Activated gamma-delta T cell treated with Interleukin-2 at 50 U/mL for 16 hours (primary cell): ENCODE data around the gene CDYL.

Source experiments
- DNase-seq: peaks from one replicate; pipeline ENCODE4 v3.0.0-alpha.2; 2020

The CDYL gene, protein sequence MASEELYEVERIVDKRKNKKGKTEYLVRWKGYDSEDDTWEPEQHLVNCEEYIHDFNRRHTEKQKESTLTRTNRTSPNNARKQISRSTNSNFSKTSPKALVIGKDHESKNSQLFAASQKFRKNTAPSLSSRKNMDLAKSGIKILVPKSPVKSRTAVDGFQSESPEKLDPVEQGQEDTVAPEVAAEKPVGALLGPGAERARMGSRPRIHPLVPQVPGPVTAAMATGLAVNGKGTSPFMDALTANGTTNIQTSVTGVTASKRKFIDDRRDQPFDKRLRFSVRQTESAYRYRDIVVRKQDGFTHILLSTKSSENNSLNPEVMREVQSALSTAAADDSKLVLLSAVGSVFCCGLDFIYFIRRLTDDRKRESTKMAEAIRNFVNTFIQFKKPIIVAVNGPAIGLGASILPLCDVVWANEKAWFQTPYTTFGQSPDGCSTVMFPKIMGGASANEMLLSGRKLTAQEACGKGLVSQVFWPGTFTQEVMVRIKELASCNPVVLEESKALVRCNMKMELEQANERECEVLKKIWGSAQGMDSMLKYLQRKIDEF

DNA sequence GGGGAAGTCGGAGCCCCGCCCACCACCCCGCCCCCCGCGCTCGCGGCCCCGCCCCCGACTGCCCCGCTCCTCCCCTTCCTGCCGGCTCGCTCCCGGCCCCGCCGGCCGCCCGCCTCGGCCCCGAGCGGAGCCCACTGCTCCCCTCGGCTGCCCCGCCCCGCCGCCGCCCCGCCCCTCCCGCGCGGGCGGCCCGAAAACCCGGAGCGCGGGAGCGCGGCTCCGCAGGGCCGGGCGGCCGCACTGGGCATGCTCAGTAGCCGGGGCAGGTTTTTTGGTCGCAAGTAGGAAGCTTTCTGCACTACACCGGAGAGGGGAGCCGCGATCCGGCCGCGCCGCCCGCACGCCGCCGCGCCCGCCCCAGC is at the start of gene CDYL:
CDYL (plus strand) TSS at position 274 of the 362 bp plus-strand sequence. CDS start 380 bp downstream, outside the sequence.
- peak; percentile 87 for DNase-seq

DNA sequence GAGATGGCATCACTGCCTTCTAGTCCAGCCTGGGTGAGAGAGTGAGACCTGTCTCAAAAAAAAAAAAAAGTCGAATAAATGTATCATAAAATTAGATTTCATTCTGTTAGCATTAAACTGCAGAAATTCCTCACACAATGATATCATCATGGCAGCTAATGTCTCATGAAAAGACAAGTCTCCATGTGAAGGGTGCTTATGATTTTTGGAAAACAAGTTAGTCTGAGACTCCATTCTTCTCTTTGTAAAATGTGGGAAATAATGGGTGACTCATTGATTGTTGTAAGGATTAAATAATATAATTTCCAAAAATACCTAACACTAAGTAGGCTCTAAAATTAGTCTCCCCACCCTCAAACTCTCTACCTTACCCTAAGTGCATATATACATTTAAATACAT is 49.6 kb upstream of the CDYL start:
- no peak for DNase-seq

DNA sequence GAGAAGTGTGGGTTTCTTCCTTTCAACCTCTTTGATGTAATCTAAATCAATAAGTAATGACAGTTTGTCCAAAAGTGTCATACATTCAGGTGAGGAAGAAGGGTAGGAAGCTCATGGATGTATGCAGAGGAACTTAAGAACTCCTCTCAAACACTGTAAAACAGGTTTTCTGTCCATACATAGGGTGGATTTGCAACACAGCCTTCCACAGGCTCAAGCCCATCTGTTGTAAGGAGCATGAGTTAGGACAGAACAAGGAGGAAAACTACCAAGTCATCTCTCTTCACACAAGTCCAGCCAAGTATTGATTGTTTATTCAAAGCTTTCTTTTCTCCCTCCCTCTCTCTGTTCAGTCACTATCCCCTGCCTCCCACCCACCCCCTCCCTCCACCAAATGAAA is 49.0 kb upstream of the CDYL start:
- no peak for DNase-seq

DNA sequence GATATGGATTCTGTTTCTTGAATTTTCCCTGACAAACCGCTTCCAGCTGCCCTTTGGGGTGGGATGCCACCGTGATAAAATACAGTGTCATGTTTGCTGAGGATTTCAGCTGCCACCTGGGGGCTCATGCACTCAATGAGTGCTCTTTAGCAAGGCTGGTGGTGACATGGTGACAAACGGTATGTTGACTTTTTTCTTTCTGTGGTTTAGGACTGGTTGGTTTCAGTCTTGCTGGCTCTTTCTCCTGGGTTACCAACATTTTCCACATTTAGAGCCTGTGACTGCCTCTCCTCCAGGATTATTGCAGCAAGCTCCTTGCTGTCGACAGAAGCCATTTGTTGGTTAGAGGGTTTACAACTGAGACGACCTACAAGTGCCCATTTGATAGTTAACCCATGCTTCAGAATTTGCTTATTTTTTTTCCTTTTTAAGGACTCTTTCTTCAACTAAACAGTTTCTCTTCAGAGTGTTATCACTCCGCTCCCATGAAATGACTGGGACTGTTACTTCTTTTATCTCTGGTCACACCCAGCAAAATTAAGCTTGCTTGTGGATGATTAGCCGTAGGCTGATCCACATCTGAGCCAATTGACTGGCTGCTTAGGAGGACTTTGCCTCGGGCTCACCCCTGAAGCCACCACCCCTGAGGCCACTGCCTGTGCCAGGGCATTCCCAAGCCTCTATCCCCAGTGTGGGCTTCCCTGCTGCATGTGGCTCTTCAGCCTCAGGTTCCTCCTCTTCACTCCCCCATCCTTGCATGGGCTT is 48.4 kb upstream of the CDYL start:
- no peak for DNase-seq

DNA sequence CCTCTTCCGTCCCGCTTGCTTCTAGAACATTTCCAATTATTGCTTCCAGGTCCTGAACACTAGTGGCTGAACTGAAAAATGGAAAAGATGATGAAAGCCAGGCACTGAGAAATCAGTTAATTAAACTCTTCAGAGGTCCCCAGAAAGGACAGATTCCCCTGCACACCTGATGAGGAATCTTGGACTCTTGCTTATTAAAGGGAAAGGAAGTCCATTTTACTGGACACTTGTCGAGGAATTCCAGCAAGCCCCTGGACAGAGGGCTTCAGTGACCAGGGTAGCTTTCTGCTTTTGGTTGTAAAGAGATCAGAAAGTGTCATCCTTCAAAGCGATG is 47.8 kb upstream of the CDYL start:
- DNase-seq, result no peak

DNA sequence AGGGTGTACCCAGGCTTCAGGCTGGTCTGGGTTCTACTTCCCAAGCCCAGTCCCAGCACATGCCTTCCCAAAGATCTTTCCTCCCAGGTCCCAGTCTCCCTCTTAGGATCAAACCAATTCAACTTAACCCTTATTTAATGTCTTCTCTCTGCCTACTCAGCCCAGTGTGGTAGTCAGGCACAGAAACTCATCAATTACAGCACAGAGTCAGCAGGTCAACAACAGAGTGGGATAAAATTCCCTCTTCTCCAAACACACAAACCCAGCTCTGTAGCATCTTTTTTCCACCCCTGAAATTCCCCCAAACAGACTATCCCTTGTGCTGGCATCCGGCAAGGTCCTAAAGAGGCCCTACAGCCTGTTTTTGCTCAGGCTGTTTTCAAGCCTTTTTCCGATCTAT is 47.3 kb upstream of the CDYL start:
- DNase-seq, result no peak

DNA sequence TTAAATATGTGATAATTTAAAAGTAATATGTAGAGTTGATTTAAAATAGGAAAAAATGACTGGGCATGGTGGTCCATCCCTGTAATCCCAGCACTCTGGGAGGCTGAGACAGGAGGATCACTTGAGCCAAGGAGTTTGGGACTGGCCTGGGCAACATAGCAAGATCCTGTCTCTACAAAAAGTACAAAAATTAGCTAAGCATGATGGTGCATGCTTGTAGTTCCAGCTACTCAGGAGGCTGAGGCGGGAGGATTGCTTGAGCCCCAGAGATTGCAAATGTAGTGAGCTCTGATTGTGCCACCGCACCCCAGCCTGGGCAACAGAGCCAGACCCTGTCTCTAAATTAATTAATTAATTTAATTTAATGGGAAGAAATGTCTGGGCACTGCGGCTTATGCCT is 44.2 kb upstream of the CDYL start:
- no peak for DNase-seq

DNA sequence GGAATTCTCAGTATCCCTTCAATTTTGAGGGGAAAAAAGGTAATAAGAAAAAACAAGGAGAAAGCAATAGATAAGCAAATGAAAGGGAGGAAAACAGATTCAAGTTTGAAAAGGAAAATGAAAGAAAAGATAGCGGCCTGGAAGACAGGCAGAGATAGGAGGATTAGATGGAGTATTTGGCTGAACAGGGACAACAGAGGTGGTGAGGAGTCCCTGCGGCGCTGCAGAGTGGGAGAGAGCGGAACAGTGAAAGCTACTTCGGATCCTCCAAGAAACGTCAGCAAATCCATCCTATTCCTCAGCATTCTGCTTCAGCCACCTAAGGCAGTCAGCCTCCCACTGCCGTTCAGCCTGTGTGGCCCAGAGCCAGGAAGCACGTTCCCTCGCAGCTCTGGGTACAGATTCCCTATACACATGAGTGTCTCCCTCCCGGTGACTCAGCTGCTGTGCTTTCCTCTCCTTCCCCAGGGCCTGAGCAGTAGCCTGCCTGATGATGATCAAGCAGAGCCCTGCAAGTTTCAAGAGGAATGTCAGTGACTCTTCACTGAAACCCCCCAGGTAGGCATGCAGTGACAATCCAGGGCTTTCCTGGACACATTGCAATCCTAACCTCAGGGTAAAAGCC is 43.4 kb upstream of the CDYL start:
- no peak for DNase-seq

DNA sequence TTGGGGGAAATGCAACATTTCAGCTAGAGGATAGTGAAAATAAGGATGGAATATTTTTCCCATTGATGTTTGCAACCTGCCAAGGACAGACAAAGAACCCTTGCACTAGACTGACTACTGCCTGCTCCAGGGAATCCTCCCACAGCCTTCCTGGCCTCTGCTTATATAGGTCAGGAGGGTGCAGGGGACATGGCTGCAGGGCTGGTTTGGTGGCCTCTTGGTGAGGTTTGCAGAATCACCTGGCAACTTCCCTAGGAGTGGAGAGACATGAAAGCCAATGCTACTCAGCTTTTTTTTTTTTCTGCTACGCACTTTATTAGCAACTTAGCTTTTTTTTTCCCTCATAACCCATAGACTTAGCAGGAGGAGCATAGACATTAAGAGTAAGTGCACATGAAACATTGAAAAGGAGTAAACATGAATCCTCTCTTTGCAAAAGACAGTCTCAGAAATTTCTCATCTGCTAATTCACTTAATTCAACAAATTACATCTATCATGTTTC is 39.8 kb upstream of the CDYL start:
- no peak for DNase-seq

DNA sequence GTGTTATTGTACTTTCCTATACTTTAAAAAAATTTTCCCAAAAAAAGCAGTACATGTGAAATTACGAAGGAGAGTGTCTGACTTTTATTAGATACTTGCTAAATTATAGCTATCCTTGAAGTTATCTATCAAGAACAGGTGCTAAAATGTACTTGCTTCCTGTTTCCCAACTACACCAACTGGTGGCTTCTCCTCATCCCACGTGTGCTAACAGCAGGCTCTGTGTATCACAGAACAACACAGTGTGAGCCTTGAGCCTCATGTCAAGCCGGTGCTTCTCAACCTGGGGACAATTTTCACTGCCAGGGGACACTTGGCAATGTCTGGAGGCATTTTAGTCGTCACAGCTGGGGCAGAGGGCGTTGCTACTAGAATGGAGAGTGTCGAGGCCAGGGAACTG is 36.2 kb upstream of the CDYL start:
- DNase-seq, result no peak

DNA sequence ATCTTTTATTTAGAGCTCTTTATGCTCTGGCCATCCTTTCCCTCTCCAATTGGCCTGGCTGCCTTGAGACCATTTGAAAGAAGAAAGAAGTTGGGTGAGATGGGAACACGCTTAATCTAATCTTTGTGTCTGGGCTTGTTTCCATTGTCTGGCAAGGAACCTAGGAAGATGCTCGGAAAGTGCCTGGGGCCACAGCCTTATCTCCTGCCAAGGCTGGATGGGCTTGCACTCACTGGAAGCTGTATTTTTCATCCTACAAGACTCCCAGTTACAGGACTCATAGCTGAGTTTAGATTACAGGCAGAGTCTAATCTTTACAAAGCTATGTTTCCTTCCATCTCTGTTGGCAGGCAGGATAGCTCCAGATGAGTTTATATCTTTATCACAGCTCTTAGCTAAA is 33.1 kb upstream of the CDYL start:
- no peak for DNase-seq

DNA sequence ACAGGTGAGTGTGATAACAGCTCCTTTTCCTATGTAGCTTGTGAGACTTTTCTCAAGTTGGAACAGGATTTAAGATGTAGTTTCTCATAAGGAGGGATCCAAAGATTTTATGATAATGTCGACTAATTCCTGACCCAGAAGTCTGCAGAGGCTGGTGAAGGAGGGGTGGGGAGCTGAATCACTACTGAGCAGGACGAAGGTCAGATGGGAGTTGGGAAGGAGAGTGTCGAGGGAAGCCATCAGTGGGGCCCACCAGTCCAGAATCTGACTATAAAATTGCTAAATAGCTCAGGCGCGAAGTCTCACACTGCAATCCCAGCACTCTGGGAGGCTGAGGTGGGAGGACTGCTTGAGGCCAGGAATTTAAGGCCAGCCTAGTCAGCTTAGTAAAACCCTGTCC is 32.3 kb upstream of the CDYL start:
- DNase-seq, result no peak

DNA sequence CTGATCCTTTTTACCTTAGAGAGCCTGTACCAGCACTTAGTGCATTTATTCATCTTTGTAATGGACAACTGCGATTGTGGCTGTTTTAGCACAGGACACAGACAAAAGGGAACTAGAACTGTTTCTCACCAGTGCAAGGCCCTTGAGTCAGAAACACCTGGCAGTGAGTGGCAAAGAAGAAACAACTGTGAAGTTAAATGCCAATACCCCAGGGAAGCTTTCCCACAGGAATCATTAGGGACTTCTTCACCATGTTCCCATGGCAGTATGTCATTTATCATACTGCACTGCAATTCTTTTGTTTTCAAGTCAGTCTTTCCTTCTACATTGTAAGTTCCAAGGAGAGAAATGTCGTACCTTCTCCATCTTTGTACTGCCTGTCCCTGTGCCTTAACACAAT is 28.6 kb upstream of the CDYL start:
- no peak for DNase-seq

DNA sequence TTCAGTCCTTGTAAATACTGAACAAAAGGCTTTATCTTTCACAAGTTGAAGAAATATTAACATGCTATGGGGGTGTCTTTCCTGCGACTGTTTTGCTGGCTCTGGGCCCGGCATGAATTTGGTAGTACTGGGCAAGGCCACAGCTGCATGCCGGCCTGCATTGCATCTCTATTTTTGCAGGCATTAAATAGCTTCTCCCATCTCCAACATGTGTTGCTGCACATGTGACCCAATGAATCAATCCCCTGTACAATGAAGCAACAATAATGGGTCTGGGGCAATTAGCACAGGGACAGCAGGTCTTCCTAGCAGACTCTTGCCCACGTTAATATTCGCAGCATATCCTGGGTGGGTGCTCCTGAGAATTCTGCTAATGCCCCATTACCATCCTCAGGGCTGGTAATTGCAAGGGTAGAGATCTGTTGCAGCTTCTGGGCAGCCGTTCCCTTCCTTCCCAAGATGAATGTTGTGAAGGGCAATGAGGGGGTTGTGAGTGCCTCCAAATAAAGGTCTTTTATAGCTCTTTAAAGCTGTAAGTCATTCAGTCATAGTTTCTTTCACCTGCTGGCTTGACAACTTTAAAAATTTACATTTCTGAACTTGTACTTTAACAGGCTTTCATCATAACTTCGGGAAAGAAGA is 24.3 kb upstream of the CDYL start:
- no peak for DNase-seq

DNA sequence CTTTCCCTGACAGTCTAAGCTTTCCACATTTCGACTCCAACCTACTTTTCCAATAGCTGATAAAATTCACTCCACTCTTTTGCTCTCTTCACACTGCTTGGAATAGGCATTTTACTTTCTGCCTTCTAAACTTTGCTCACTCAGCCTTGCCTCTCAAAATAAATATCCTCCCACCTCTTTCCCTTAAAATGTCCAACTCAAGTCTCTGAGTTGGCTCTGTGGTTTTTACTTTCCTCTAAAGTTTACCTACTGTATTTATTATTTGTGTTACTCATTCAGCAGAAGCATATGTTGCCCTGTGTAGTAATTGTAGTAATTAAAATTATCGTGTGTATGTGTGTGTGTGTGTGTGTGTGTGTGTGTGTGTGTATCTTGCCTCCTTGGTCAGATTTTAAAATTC is 20.0 kb upstream of the CDYL start:
- no peak for DNase-seq

DNA sequence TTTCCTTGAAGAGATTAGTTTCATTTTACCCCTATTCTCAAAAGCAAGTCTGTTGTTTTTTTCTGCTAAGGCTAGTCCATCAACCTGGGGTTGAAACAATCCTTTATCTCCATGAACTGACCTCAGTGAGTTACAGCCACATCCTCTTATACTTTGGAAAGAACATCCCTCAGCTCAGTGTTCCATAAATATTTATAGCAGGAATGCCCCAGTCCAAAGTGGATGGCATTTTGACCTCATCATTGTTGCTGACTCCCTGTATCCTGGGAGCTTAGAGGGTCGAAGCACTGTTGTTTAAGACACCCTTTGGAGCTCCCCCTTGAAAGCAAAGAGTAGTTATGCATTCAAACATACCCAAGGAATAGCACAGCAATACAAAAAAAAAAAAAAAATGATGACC is 16.2 kb upstream of the CDYL start:
- no peak for DNase-seq

DNA sequence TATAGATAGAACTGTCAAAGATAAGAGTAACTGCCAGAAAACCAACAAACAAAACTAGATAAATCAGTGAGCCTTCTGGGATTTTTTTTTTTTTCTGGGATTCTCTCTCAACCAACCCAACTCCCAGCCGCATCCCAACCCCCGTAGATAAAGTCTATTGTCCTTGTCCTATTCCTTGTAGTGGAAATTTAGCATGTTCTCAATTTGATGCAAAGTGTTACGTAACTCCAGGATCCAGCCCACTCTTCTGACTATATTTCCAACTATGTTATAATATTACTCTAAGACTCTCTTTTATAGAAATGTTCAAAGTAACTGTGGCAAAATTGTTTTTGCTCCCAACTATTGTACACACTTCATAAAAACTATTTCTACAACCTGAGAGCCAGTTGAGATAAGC is 15.4 kb upstream of the CDYL start:
- no peak for DNase-seq

DNA sequence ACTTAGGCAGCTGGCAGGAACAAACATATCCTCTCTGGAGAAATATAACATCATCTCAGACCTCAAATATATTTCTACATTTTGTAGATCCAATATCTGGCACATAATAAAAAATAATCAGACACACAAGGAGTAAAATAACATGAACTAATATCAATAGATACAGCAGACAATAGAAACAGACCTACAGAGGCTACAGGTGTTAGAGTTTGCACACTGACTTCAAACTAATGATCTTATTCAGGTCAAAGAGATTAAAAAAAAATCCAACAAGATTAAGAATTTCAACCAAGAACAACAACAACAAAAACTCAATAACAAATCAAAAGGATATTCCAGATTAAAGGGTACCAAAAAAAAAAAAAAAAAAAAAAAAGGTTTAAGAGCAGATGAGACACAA is 13.9 kb upstream of the CDYL start:
- no peak for DNase-seq

DNA sequence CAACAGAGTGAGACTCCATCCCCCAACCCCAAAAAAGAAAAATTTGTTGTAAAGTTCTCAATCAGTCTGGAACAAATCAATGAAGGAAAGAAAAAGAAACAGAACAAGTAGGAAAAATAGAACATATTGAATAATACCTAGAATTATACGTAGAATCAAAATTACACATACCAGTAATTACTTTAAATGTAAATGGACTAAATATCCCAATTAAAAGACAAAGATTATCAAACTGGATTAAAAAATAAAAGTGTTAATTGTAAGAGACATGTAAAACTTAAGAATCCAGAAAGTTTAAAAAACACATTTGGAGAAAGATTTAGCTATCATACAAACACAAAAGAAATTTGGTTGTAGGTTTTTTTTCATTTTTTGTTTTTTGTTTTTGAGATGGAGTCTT is 12.3 kb upstream of the CDYL start:
- no peak for DNase-seq

DNA sequence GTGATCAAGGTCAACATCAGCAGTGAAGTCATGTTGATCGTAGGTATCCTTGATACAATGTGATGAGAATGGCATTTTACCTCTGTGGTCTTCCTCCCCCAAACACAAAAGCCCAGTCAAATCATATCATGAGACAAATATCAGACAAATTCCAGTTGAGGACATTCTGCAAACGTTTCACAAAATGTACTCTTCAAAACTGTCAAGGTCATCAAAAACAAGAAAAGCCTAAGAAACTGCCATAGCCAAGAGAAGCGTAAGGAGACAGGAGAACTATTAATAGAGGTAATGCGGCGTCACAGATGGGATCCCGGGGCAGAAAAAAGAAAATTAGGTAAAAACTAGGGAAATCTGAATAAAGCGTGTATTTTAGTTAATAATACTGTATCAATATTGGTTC is 7.4 kb upstream of the CDYL start:
- DNase-seq, result no peak

DNA sequence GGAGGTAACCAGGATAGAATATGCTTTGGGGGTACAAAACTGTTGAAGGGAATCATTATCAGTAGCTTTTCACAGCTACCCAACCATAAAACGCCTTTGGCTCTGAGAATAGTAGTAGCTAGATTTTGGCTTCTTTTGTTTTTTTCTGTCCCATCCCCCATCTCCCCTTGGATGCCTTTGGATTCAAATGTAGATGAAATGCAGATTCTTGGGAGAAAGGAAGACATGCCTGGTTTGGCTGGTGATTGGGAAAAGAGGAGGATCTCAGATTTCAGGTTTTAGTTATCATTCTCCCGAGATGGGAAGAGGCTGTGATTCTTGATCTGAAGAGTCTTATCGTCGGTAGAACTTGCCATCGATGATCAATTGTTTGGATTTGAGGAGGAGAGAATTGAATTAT is 3.5 kb upstream of the CDYL start:
- DNase-seq, result no peak

DNA sequence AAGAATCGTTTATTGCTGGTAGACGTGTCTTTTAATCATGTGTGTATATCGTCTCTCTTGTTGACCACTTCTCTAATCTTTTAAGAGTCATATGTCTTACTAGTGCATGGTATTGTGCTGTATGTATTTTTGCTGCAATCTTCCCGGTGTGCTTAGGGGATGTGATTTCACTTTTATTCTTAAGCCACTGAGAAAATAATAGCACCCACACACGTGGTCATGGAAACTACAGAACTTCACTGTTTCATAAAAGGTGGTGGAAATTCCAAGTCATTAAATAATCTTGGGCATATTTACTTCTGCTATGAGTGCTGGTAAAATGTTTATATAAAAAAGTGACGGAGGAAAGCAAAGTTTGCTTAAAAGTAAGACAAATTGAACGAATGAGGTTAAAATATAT is 3.0 kb upstream of the CDYL start:
- no peak for DNase-seq

DNA sequence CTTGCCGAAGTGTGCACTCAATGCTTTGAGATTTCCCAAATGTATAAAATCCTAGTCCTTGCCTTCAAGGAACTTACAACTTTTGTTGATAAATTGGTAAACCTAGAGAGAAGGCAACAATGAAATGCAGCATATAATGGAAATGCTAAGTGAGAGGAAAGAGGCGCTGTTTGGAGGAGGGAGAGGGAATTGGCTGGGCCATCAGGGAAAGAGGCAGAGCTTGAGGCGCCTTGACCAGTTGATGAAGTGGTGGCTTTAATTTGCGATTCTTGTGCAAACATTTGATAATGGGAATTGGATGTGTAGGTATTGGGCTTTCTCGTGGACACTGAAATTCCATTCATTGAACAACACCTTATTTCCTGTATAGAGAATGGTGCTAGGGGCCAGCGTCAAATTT is 1.9 kb upstream of the CDYL start:
- DNase-seq, result no peak
